Parathyroid adenoma (tissue), 2 donors: ENCODE data around the gene RAET1G.
"Not testable (repeated sequence)": the region's sequence is repeated elsewhere in the genome, so short reads cannot be mapped to it uniquely, and the experiment has no call there.

Source experiments
- H2AFZ ChIP-seq: fragments of 300-600 bp; sonication (generic); one replicate; pipeline ENCODE4 v1.7.0; 2017; ENCODE audit warnings: antibody characterized with exemption, mild to moderate bottlenecking
- H3K27ac ChIP-seq: fragments of 300-600 bp; sonication (generic); one replicate; pipeline ENCODE4 v1.7.0; 2017
- H3K27me3 ChIP-seq: fragments of 300-600 bp; sonication (generic); one replicate; pipeline ENCODE4 v1.7.0; 2017; ENCODE audit warnings: low read length; ENCODE audit not compliant: control insufficient read depth, insufficient read depth
- H3K36me3 ChIP-seq: fragments of 300-600 bp; sonication (generic); one replicate; pipeline ENCODE4 v1.7.0; 2017; ENCODE audit warnings: low read length; ENCODE audit not compliant: control insufficient read depth, insufficient read depth
- H3K4me1 ChIP-seq: fragments of 300-600 bp; sonication (generic); one replicate; pipeline ENCODE4 v1.7.0; 2017; ENCODE audit warnings: control low read depth
- H3K4me2 ChIP-seq: fragments of 300-600 bp; sonication (generic); one replicate; pipeline ENCODE4 v1.7.0; 2017; ENCODE audit warnings: low read length
- H3K4me3 ChIP-seq: fragments of 300-600 bp; sonication (generic); one replicate; pipeline ENCODE4 v1.7.0; 2017; ENCODE audit warnings: low read depth, low read length
- H3K79me2 ChIP-seq: fragments of 300-600 bp; sonication (generic); one replicate; pipeline ENCODE4 v1.7.0; 2017; ENCODE audit warnings: control low read depth
- H3K9ac ChIP-seq: fragments of 300-600 bp; sonication (generic); one replicate; pipeline ENCODE4 v1.7.0; 2017; ENCODE audit warnings: mild to moderate bottlenecking
- H3K9me3 ChIP-seq: fragments of 300-600 bp; sonication (generic); one replicate; pipeline ENCODE4 v1.7.0; 2017; ENCODE audit warnings: low read length; ENCODE audit not compliant: control insufficient read depth
- TF ChIP-seq, protein P1 (sequence below): fragments of 300-600 bp; sonication (generic); IDR thresholded peaks from one replicate; pipeline ENCODE4 v1.7.0; 2017; ENCODE audit warnings: antibody characterized with exemption, mild to moderate bottlenecking
- donor health status: primary hyperparathyroidism.

RAET1G gene

GRCh38 chr6:149948616-149949015 is 25.7 kb upstream of the RAET1G start:
- no peaks in the 10 kb centered on the region for H3K36me3 ChIP-seq
- no peak overlapping the region for H3K9ac ChIP-seq
- TF ChIP-seq, protein P1, sequence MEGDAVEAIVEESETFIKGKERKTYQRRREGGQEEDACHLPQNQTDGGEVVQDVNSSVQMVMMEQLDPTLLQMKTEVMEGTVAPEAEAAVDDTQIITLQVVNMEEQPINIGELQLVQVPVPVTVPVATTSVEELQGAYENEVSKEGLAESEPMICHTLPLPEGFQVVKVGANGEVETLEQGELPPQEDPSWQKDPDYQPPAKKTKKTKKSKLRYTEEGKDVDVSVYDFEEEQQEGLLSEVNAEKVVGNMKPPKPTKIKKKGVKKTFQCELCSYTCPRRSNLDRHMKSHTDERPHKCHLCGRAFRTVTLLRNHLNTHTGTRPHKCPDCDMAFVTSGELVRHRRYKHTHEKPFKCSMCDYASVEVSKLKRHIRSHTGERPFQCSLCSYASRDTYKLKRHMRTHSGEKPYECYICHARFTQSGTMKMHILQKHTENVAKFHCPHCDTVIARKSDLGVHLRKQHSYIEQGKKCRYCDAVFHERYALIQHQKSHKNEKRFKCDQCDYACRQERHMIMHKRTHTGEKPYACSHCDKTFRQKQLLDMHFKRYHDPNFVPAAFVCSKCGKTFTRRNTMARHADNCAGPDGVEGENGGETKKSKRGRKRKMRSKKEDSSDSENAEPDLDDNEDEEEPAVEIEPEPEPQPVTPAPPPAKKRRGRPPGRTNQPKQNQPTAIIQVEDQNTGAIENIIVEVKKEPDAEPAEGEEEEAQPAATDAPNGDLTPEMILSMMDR, result no peak
- no peak overlapping the region for H2AFZ ChIP-seq
- no peak overlapping the region for H3K4me3 ChIP-seq
- peaks cover 6% of the 10 kb centered on the region for H3K27me3 ChIP-seq
- H3K4me2 ChIP-seq, result no peak overlapping the region
- no peak overlapping the region for H3K27ac ChIP-seq
- H3K4me1 ChIP-seq, result no peaks in the 10 kb centered on the region
- no peaks in the 10 kb centered on the region for H3K79me2 ChIP-seq
- H3K9me3 ChIP-seq, result no peaks in the 10 kb centered on the region

- peaks cover 6% of the 10 kb centered on the region for H3K27me3 ChIP-seq
- H3K4me3 ChIP-seq, result no peak overlapping the region
- H3K79me2 ChIP-seq, result no peaks in the 10 kb centered on the region
- H3K4me1 ChIP-seq, result no peaks in the 10 kb centered on the region
- H3K27ac ChIP-seq, result no peak overlapping the region
- no peak overlapping the region for H3K4me2 ChIP-seq
- H3K9ac ChIP-seq, result no peak overlapping the region
- H3K9me3 ChIP-seq, result no peaks in the 10 kb centered on the region
- no peak overlapping the region for H2AFZ ChIP-seq
- H3K36me3 ChIP-seq, result no peaks in the 10 kb centered on the region
- TF ChIP-seq, protein P1, result no peak
Measured at GRCh38 chr6:149948011-149948410, 25.1 kb upstream of the RAET1G start.

- not testable (repeated sequence) for H3K4me1 ChIP-seq, H2AFZ ChIP-seq, H3K36me3 ChIP-seq, H3K4me2 ChIP-seq, H3K9me3 ChIP-seq, H3K27ac ChIP-seq, H3K4me3 ChIP-seq, H3K9ac ChIP-seq, H3K27me3 ChIP-seq, H3K79me2 ChIP-seq
Measured at GRCh38 chr6:149947533-149947932, 24.6 kb upstream of the RAET1G start.

DNA sequence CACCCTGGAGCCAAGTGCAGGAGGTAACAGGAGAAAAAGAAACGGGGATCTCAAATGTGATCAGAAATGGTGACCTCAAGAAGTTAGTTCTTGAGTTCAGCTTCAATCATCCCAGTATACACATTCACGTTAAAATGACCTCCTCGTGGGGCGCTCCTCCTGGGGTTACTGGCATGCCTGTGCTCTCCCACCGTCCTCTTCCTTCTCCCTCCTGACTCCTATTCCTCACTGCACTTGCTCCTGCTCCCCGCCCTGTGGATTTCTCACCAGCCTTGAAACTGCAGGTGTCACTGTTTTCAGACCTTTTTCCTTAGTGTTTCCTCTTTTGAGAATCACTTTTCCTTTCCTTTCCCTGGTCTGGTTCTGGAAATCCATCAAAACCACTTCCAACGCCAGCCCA is 23.7 kb upstream of the RAET1G start:
- H3K4me1 ChIP-seq, H3K27ac ChIP-seq, H3K27me3 ChIP-seq, H3K79me2 ChIP-seq, H3K9ac ChIP-seq, H3K4me2 ChIP-seq, H3K36me3 ChIP-seq, H3K9me3 ChIP-seq, H2AFZ ChIP-seq, H3K4me3 ChIP-seq: not testable (repeated sequence)

DNA sequence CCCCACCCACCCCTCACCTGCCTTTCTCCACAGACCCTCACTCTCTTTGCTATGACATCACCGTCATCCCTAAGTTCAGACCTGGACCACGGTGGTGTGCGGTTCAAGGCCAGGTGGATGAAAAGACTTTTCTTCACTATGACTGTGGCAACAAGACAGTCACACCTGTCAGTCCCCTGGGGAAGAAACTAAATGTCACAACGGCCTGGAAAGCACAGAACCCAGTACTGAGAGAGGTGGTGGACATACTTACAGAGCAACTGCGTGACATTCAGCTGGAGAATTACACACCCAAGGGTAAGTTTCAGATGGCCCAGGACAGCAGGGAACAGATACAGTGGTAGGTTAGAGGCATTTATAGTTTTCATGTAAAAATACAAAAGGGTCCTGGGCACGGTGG is 22.4 kb upstream of the RAET1G start:
- not testable (repeated sequence) for H3K4me1 ChIP-seq, H3K27me3 ChIP-seq, H3K79me2 ChIP-seq

DNA sequence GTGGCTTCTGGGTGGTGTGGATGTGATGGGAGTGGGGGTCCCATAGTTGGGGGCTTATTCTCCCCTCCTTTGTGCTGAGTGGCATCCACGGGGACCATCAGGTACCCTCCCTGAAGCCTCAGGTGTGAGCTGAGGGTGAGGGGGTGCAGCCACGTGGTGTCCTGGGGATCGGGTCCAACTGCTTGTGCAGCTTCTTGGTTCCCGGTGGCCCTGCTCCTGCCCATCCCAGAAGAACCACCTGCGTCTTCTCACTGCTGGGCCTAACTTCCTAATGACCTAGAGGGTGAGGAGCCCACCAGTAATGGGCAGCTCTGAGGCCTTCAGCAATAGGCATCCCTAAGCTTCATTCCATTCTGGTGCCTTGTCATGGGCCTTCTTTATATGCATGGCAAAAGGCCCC is 20.4 kb upstream of the RAET1G start:
- not testable (repeated sequence) for H3K36me3 ChIP-seq, H3K27ac ChIP-seq, H3K27me3 ChIP-seq, H3K9me3 ChIP-seq, H3K4me3 ChIP-seq, H3K4me2 ChIP-seq, H3K79me2 ChIP-seq, H3K9ac ChIP-seq, H2AFZ ChIP-seq, H3K4me1 ChIP-seq

More for the DNA sequence above, 22.4 kb upstream of the RAET1G start:
- not testable (repeated sequence) for H3K36me3 ChIP-seq, H3K27ac ChIP-seq, H2AFZ ChIP-seq, H3K9me3 ChIP-seq, H3K4me3 ChIP-seq, H3K9ac ChIP-seq, H3K4me2 ChIP-seq

GRCh38 chr6:149942461-149942829 is 19.5 kb upstream of the RAET1G start:
- Histone ChIP-seq H3K4me3 (peak overlapping the region; percentile 39), H3K9ac (no peak overlapping the region), H3K27ac (no peak overlapping the region), H3K36me3 (no peaks in the 10 kb centered on the region), H3K9me3 (no peaks in the 10 kb centered on the region), H3K4me1 (peaks cover 3% of the 10 kb centered on the region), H2AFZ (no peak overlapping the region), H3K4me2 (peak overlapping the region; percentile 84), H3K27me3 (no peaks in the 10 kb centered on the region), H3K79me2 (no peaks in the 10 kb centered on the region)
- TF ChIP-seq, protein P1, result no peak
